Type B pancreatic cell (in vitro differentiated cells): ENCODE data around the gene CCDC81. TPM values are rescaled to one million over a fixed set of nuclear protein-coding genes. Genes with fewer than 3 reads are reported as not detected.

Experiments
- DNase-seq: peaks from one replicate; pipeline ENCODE4 v3.0.0; 2021; ENCODE audit warnings: mixed read lengths; ENCODE audit not compliant: unreplicated experiment; ENCODE audit errors: extremely low spot score
- H3K27ac Mint-ChIP-seq: 2 replicates; pipeline ENCODE4 v1.8.0; 2021; ENCODE audit warnings: mild to moderate bottlenecking, mixed read lengths
- H3K27me3 Mint-ChIP-seq: 2 replicates; pipeline ENCODE4 v1.8.0; 2021; ENCODE audit warnings: mixed read lengths
- H3K36me3 Mint-ChIP-seq: 2 replicates; pipeline ENCODE4 v1.8.0; 2021; ENCODE audit warnings: mixed read lengths
- H3K4me1 Mint-ChIP-seq: one replicate; pipeline ENCODE4 v1.8.0; 2021; ENCODE audit warnings: mixed read lengths; ENCODE audit not compliant: unreplicated experiment
- H3K4me3 Mint-ChIP-seq: 2 replicates; pipeline ENCODE4 v1.8.0; 2021; ENCODE audit warnings: mild to moderate bottlenecking, mixed read lengths
- H3K9me3 Mint-ChIP-seq: 2 replicates; pipeline ENCODE4 v1.8.0; 2021; ENCODE audit warnings: mixed read lengths
- CTCF ChIP-seq: fragments of 200-600 bp; sonication (generic); conservative IDR thresholded peaks from 2 replicates; pipeline ENCODE4 v1.5.0; 2021; ENCODE audit warnings: antibody characterized with exemption, mild to moderate bottlenecking
- long read RNA-seq: library from polyadenylated mRNA; unstranded; transcript quantifications from one replicate; pipeline ENCODE4 v2.0.0, GENCODE V29; 2020
- total RNA-seq: library from RNA; stranded (reverse); gene quantifications from 2 replicates; pipeline ENCODE4 v1.2.1, GENCODE V29; 2021; ENCODE audit warnings: low replicate concordance

Gene CCDC81
- 0.79 and 3.2 TPM in 2 replicates for total RNA-seq
- long read RNA-seq, partial matches to known transcripts = 0 of 2 reads
- long read RNA-seq, other reads (novel, unspliced or antisense) = 2 of 2 reads

GRCh38 chr11:86374586-86374985, at the start of gene CCDC81:
Gene CCDC81, plus strand, starts transcription at chr11:86374887. Its CDS starts 277 bp downstream, at chr11:86375164.
- peaks cover 18% of the 10 kb centered on the region for H3K4me1 Mint-ChIP-seq
- peaks cover 19% of the 10 kb centered on the region for H3K9me3 Mint-ChIP-seq
- no peak for TF ChIP-seq CTCF
- H3K4me3 Mint-ChIP-seq = peak within 1 kb of the TSS; percentile 80
- H3K27me3 Mint-ChIP-seq = no peaks in the 10 kb centered on the region
- peak; percentile 70 for DNase-seq
- H3K27ac Mint-ChIP-seq = peak within 1 kb of the TSS; percentile 2
- peaks cover 9% of the 10 kb centered on the region for H3K36me3 Mint-ChIP-seq

- H3K27ac Mint-ChIP-seq = peak overlapping the region; percentile 53
- peaks cover 4% of the 10 kb centered on the region for H3K4me1 Mint-ChIP-seq
- peaks cover 52% of the 10 kb centered on the region for H3K36me3 Mint-ChIP-seq
- no peak for DNase-seq
- no peak overlapping the region for H3K4me3 Mint-ChIP-seq
- H3K9me3 Mint-ChIP-seq = peaks cover 14% of the 10 kb centered on the region
- no peak for TF ChIP-seq CTCF
- H3K27me3 Mint-ChIP-seq = no peaks in the 10 kb centered on the region
These were observed 39.4 kb upstream of the CCDC81 start for GRCh38 chr11:86335131-86335767.

GRCh38 chr11:86337227-86337626, 37.5 kb upstream of the CCDC81 start:
- TF ChIP-seq CTCF = no peak
- peaks cover 54% of the 10 kb centered on the region for H3K36me3 Mint-ChIP-seq

GRCh38 chr11:86341382-86341781, 33.3 kb upstream of the CCDC81 start:
- no peaks in the 10 kb centered on the region for H3K9me3 Mint-ChIP-seq
- no peak for TF ChIP-seq CTCF
- no peak for DNase-seq
- H3K4me3 Mint-ChIP-seq = no peak overlapping the region
- no peak overlapping the region for H3K27ac Mint-ChIP-seq
- no peaks in the 10 kb centered on the region for H3K4me1 Mint-ChIP-seq
- H3K36me3 Mint-ChIP-seq = peaks cover 34% of the 10 kb centered on the region
- H3K27me3 Mint-ChIP-seq = no peaks in the 10 kb centered on the region

More at GRCh38 chr11:86337227-86337626, 37.5 kb upstream of the CCDC81 start:
- no peak for DNase-seq
- H3K27ac Mint-ChIP-seq = no peak overlapping the region
- peaks cover 4% of the 10 kb centered on the region for H3K4me1 Mint-ChIP-seq
- H3K9me3 Mint-ChIP-seq = peaks cover 14% of the 10 kb centered on the region
- H3K27me3 Mint-ChIP-seq = no peaks in the 10 kb centered on the region
- H3K4me3 Mint-ChIP-seq = no peak overlapping the region

GRCh38 chr11:86346513-86346912, 28.2 kb upstream of the CCDC81 start:
- Mint-ChIP-seq H3K4me1 (no peaks in the 10 kb centered on the region), H3K4me3 (no peak overlapping the region), H3K27ac (no peak overlapping the region), H3K36me3 (peaks cover 9% of the 10 kb centered on the region), H3K9me3 (no peaks in the 10 kb centered on the region), H3K27me3 (no peaks in the 10 kb centered on the region)
- no peak for TF ChIP-seq CTCF
- DNase-seq = no peak
